Natural killer cell (primary cell): Measurements from ENCODE around the gene CX3CR1. TPM values are rescaled to one million over a fixed set of nuclear protein-coding genes. Genes with fewer than 3 reads are reported as not detected.
A peak's percentile ranks its signal among the peaks of the same experiment; 100 is the strongest.

Source experiments
- ATAC-seq, 3 donors: fragments of 150-1000 bp in 2 of 3; fragments of 200-7000 bp in 1 of 3; cut with Tn5 transposase; 1 replicate in 1 of 3; 2 replicates in 2 of 3; pipeline ENCODE4 v1.10.0; 2021; ENCODE audit warnings: mild to moderate bottlenecking in 2 of 3, moderate library complexity in 2 of 3
- DNase-seq, 2 donors: peaks; one replicate each; pipeline versions ENCODE4 v3.0.0 to v3.0.0-alpha.2; 2013 to 2021; ENCODE audit warnings: mixed read lengths in 1 of 2
- H3K27ac ChIP-seq: one replicate; pipeline ENCODE4 v1.5.1; 2013; ENCODE audit warnings: mild to moderate bottlenecking, low read length
- H3K27me3 ChIP-seq: one replicate; pipeline ENCODE4 v1.6.1; 2013; ENCODE audit warnings: low read length; ENCODE audit not compliant: control insufficient read depth, insufficient read depth
- H3K36me3 ChIP-seq: one replicate; pipeline ENCODE4 v1.6.1; 2013; ENCODE audit warnings: low read length; ENCODE audit not compliant: control insufficient read depth, insufficient read depth
- H3K4me1 ChIP-seq: one replicate; pipeline ENCODE4 v1.6.1; 2013; ENCODE audit warnings: low read length; ENCODE audit not compliant: control insufficient read depth, insufficient read depth
- H3K4me3 ChIP-seq: one replicate; pipeline ENCODE4 v1.5.1; 2013; ENCODE audit warnings: low read length
- H3K9me3 ChIP-seq: one replicate; pipeline ENCODE4 v1.6.1; 2013; ENCODE audit warnings: low read length; ENCODE audit not compliant: control insufficient read depth, insufficient read depth
- H3K27ac Mint-ChIP-seq, 2 donors: one replicate each; pipeline ENCODE4 v1.8.0; 2022; ENCODE audit warnings: mild to moderate bottlenecking in 2 of 2, mixed read lengths in 2 of 2, moderate library complexity in 1 of 2
- H3K27me3 Mint-ChIP-seq, 2 donors: one replicate each; pipeline ENCODE4 v1.8.0; 2022; ENCODE audit warnings: low read depth in 2 of 2, mixed read lengths in 2 of 2
- H3K36me3 Mint-ChIP-seq: one replicate; pipeline ENCODE4 v1.8.0; 2022; ENCODE audit warnings: mixed read lengths
- H3K4me1 Mint-ChIP-seq, 2 donors: one replicate each; pipeline ENCODE4 v1.8.0; 2022; ENCODE audit warnings: mixed read lengths in 2 of 2
- H3K4me3 Mint-ChIP-seq: one replicate; pipeline ENCODE4 v1.8.0; 2022; ENCODE audit warnings: mild to moderate bottlenecking, moderate library complexity, mixed read lengths
- H3K9me3 Mint-ChIP-seq, 2 donors: one replicate each; pipeline ENCODE4 v1.8.0; 2022; ENCODE audit warnings: mixed read lengths in 2 of 2
- CTCF ChIP-seq: fragments of 200-600 bp; IDR thresholded peaks from one replicate; pipeline ENCODE4 v1.8.0; 2022; ENCODE audit warnings: antibody characterized with exemption
- WGBS: methylation state at CpG from one replicate; pipeline ENCODE4 v1.1.7; 2013; ENCODE audit warnings: missing lambda C conversion rate; ENCODE audit not compliant: insufficient coverage; 5-methylcytosine and 5-hydroxymethylcytosine counted together
- intact Hi-C: fragments of 100-400 bp; cut with micrococcal nuclease; formaldehyde crosslinking; loops from one replicate; pipeline ENCODE4 v1.14.2; 2022
- total RNA-seq, 4 donors: library from RNA; stranded (reverse); fragments of 120-200 nt in 1 of 4; gene quantifications; one replicate each; pipeline versions ENCODE4 v1.2.3 to v1.2.4, GENCODE V29; 2013 to 2022

The CX3CR1 gene
- 100 to 1,000 TPM; 203 to 459 (median 405) TPM for total RNA-seq
- 263 TPM for total RNA-seq (2013)

- H3K27ac ChIP-seq: peak within 1 kb of the TSS; percentile 69
- H3K4me3 ChIP-seq: peak within 1 kb of the TSS; percentile 68
- Mint-ChIP-seq H3K27me3 (no peaks in the 10 kb centered on the region), H3K4me1 (peaks cover 84% of the 10 kb centered on the region in 2 donors), H3K27ac (peak within 1 kb of the TSS; percentile 91 to 92), H3K4me3 (peak within 1 kb of the TSS; percentile 98), H3K9me3 (no peaks in the 10 kb centered on the region), H3K36me3 (peaks cover 39% of the 10 kb centered on the region)
- DNase-seq (peak in 1 of 2 donors; percentile 33), ATAC-seq (peak; percentile 39 to 72 (median 60))
- peaks cover 14% of the 10 kb centered on the region for H3K36me3 ChIP-seq
- no peaks in the 10 kb centered on the region for H3K27me3 ChIP-seq
- peaks cover 66% of the 10 kb centered on the region for H3K4me1 ChIP-seq
- TF ChIP-seq CTCF: no peak
- 43% methylated on average over 5 of the region's 5 CpGs for WGBS
- intact Hi-C loops: loop anchor here (1.0 to 2.0 kb wide), 3 partner anchors 8 to 57 kb away; no protein-coding TSS in a partner anchor
- no peaks in the 10 kb centered on the region for H3K9me3 ChIP-seq
These were observed at the start of gene CX3CR1 for GRCh38 chr3:39279745-39280517. Gene CX3CR1, minus strand, starts transcription at chr3:39280036. Its CDS starts 13,527 bp downstream, at chr3:39266509.

GRCh38 chr3:39329493-39329892, 49.7 kb upstream of the CX3CR1 start, which contains the start of gene CCR8:
Gene CCR8, plus strand, starts transcription at chr3:39329709. Its CDS starts 2,623 bp downstream, at chr3:39332332.
- no CpG with 5 or more reads among the region's 1 CpG for WGBS
- Mint-ChIP-seq H3K36me3 (no peaks in the 10 kb centered on the region), H3K27ac (no peak within 1 kb of the TSS), H3K4me1 (peaks cover 15 to 20% of the 10 kb centered on the region in 2 donors), H3K4me3 (no peak within 1 kb of the TSS), H3K9me3 (no peaks in the 10 kb centered on the region), H3K27me3 (no peaks in the 10 kb centered on the region)
- Histone ChIP-seq H3K4me1 (peaks cover 10% of the 10 kb centered on the region), H3K36me3 (no peaks in the 10 kb centered on the region), H3K27me3 (no peaks in the 10 kb centered on the region), H3K9me3 (no peaks in the 10 kb centered on the region), H3K4me3 (no peak within 1 kb of the TSS), H3K27ac (no peak within 1 kb of the TSS)
- intact Hi-C loops: no loop called here
- no peak for TF ChIP-seq CTCF
- ATAC-seq (no peak), DNase-seq (no peak)

GRCh38 chr3:39327746-39328349, 48.0 kb upstream of the CX3CR1 start:
- H3K4me3 ChIP-seq: no peak overlapping the region
- DNase-seq (peak in 1 of 2 donors; percentile 55), ATAC-seq (no peak)
- Mint-ChIP-seq H3K27me3 (no peaks in the 10 kb centered on the region), H3K36me3 (no peaks in the 10 kb centered on the region), H3K4me3 (no peak overlapping the region), H3K27ac (no peak overlapping the region), H3K9me3 (no peaks in the 10 kb centered on the region), H3K4me1 (peaks cover 12 to 24% of the 10 kb centered on the region in 2 donors)
- no peak for TF ChIP-seq CTCF
- H3K36me3 ChIP-seq: no peaks in the 10 kb centered on the region
- no peak overlapping the region for H3K27ac ChIP-seq
- no peaks in the 10 kb centered on the region for H3K9me3 ChIP-seq
- intact Hi-C loops: no loop called here
- WGBS: 91% methylated on average over 4 of the region's 4 CpGs
- H3K4me1 ChIP-seq: peaks cover 12% of the 10 kb centered on the region
- H3K27me3 ChIP-seq: no peaks in the 10 kb centered on the region
